Gastroesophageal sphincter (tissue), 3 donors: ENCODE results near the gene USP24.

Source experiments
- EP300 ChIP-seq: sonication (generic); formaldehyde crosslinking; IDR thresholded peaks from one replicate; pipeline ENCODE4 v1.6.1; 2017; ENCODE audit warnings: antibody characterized with exemption, mild to moderate bottlenecking
- POLR2A ChIP-seq, 2 donors: fragments of 450-650 bp; IDR thresholded peaks; one replicate each; pipeline ENCODE4 v1.6.1; 2017; ENCODE audit warnings: antibody characterized with exemption in 2 of 2, mild to moderate bottlenecking in 2 of 2, moderate library complexity in 1 of 2
- POLR2AphosphoS5 ChIP-seq: sonication (generic); formaldehyde crosslinking; IDR thresholded peaks from one replicate; pipeline ENCODE4 v1.6.1; 2017; ENCODE audit warnings: antibody characterized with exemption
- TF ChIP-seq, protein P1 (sequence below), 4 experiments: fragments of 200-600 bp in 2 of 4; fragments of 450-650 bp in 2 of 4; sonication (generic) in 1 of 4; IDR thresholded peaks; one replicate each; pipeline ENCODE4 v1.5.1; 2017 to 2019; ENCODE audit warnings: antibody characterized with exemption in 4 of 4, mild to moderate bottlenecking in 2 of 4, moderate library complexity in 2 of 4

DNA sequence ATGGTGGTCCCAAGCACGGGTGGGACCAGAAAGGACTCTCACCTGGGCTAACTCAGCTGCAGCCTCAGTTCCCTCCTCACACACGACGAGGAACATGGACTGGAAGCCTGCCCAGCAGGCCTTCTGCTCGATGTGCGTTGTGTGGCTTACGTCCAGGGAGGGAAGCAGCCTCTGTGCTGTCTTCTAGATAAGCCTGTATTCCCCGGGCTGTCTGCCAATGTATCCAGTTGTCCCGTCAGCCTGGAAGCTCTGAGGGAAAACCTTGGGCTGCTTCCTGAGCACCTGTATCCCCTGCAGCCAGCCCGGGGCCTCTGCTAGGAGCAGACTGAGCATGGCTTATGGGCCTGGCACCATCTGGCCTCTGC is 165.3 kb downstream of the USP24 start:
- no peak for TF ChIP-seq POLR2A (IDR thresholded peaks at IDR 0.05)
- no peak for TF ChIP-seq POLR2AphosphoS5
- TF ChIP-seq, protein P1, sequence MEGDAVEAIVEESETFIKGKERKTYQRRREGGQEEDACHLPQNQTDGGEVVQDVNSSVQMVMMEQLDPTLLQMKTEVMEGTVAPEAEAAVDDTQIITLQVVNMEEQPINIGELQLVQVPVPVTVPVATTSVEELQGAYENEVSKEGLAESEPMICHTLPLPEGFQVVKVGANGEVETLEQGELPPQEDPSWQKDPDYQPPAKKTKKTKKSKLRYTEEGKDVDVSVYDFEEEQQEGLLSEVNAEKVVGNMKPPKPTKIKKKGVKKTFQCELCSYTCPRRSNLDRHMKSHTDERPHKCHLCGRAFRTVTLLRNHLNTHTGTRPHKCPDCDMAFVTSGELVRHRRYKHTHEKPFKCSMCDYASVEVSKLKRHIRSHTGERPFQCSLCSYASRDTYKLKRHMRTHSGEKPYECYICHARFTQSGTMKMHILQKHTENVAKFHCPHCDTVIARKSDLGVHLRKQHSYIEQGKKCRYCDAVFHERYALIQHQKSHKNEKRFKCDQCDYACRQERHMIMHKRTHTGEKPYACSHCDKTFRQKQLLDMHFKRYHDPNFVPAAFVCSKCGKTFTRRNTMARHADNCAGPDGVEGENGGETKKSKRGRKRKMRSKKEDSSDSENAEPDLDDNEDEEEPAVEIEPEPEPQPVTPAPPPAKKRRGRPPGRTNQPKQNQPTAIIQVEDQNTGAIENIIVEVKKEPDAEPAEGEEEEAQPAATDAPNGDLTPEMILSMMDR (IDR thresholded peaks at IDR 0.05), result no peak
- TF ChIP-seq EP300, result no peak
